Erythroblast (primary cell): ENCODE results near the gene TCEAL4.

ENCODE experiments used
- DNase-seq, 2 experiments: peaks; one replicate each; lab custom pipeline; 2025; lab: John Stamatoyannopoulos, UW
- GATA1 ChIP-seq: IDR thresholded peaks from 2 replicates; pipeline ENCODE4 v1.6.1; 2011; ENCODE audit warnings: low read depth, mild to moderate bottlenecking, control low read depth, low read length, moderate library complexity
- POLR2A ChIP-seq: IDR thresholded peaks from 2 replicates; pipeline ENCODE4 v1.6.1; 2011; ENCODE audit warnings: mild to moderate bottlenecking, low read length

TCEAL4 gene

DNA sequence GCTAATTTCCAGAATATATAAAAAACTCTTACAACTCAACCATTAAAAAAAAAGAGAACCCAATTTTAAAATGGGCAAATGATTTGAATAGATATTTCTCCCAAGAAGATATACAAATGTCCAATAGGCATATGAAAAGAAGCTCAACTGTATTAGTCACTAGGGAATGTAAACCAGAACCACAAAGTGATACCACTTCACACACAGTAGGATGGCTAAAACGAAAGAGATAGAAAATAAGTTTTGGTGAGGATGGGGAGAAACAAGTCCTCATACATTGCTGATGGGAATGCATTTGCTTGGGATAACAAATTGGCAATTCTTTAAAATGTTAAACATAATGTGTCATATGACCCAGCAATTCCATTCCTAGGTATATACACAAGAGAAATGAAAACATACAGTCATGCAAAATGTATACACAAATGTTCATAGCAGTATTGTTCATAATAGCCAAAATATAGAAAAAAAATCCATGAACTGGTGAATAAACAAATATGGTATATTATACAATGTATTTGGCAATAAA, 28.1 kb downstream of the TCEAL4 start:
- TF ChIP-seq GATA1: no peak
- no peak for TF ChIP-seq POLR2A
- no peak for DNase-seq

DNA sequence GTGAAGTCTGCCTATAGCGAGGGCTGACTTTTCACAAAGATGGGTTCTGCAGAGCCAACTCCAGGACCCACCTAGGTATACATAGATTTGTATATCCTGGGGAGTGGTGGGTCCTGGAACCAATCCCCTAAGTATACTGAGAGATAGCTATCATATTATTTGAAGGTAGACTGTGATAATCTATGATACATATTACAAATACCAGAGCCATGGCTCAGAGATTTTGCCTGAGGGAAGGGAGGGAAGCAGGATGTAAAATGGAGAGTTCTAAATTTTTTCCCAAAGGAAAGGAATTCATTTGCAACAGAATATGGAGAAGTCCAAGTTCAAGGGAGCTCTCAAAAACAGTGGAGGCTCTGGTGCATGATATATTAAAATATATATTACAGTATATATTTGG, 29.7 kb downstream of the TCEAL4 start:
- no peak for DNase-seq
- TF ChIP-seq POLR2A (no peak), GATA1 (no peak)

DNA sequence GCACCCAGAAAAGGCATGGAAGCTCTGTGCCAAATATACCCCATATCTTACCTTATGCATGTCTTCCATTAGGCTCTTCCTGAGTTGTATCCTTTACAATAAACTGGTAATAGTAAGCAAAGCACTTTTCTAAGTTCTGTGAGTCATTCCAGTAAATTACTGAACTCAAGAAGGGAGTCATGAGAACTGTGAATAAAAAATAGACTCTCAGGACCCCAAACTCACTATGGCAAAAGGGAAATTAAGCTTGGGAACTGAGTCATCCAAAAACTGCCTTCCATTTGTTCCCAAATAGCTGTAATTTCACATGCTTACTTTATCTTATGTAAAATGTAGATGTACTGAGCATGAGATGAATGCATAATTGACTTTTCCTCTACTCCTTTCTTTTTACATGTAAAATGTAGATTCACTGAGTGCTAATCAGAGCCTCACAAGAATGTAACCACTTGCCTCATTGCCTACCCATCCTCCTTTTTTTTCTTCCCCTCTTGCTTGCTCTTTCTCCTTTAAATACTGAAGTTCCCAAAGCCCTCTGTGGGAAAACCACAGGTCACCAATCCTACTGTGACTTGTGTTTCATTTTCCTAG, 30.6 kb downstream of the TCEAL4 start:
- no peak for TF ChIP-seq POLR2A
- no peak for TF ChIP-seq GATA1
- no peak for DNase-seq

DNA sequence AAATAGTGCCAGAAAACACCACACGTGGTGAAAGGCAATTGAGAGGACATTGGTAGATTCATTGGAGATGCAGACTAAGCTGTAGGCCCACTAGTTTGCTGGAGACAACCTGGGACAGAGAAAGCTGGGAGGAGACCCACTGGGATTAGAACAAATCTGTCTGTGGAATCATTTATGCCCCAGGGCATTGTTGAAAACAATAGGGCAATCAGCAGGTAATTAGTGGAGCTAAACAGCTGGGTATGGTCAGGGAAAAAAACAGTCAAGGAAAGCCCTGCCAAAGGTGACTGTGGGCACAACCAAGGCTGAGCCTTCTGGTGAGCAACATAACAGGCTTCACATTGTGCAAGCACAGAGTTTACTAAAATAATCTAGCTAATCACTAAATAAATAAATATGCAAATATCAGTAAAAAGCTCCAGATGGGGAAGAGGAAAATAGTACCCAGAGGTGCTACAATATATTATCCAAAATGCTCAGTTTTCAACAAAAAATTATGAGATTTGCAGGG, 31.4 kb downstream of the TCEAL4 start:
- no peak for DNase-seq
- TF ChIP-seq POLR2A (no peak), GATA1 (no peak)

DNA sequence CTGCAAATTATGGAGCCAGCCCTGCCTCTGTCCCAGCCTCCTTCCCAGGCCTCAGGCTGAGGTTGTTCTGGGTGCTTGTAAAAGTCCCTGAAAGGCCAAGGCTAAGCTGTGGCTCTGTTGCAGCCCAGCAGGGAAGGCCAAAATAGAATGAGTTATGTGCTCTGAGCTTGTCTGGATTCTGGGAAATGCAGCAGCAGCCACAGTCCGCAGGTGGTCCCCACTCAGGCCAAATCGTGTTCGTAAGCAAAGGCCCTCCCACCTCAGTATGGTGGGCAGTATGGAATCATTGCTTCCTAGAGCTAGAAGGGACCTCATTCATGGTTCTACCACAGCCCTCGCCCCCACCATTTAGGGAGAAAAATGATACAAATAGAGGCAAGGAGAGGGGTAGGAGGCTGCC, 38.8 kb downstream of the TCEAL4 start:
- no peak for DNase-seq
- TF ChIP-seq POLR2A (no peak), GATA1 (no peak)

DNA sequence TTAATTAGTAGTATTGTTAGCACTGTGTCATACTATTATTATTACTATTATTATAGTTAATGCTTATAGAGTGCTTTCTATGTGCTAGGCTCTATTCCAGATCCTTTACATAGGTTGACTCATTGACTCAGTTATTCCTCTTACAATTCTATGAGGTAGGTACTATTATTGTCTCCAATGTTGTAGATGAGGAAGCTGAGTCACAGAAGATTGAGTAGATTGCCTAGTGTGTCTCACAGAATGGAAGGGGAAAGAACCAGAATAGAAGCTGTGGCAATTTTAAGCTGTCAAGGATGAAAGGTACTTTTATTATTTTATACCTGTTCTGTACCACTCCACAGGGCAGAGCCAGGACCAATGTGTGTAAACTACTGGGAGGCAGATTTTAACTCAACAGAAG, 41.5 kb downstream of the TCEAL4 start:
- TF ChIP-seq GATA1: no peak
- no peak for TF ChIP-seq POLR2A
- DNase-seq: no peak

DNA sequence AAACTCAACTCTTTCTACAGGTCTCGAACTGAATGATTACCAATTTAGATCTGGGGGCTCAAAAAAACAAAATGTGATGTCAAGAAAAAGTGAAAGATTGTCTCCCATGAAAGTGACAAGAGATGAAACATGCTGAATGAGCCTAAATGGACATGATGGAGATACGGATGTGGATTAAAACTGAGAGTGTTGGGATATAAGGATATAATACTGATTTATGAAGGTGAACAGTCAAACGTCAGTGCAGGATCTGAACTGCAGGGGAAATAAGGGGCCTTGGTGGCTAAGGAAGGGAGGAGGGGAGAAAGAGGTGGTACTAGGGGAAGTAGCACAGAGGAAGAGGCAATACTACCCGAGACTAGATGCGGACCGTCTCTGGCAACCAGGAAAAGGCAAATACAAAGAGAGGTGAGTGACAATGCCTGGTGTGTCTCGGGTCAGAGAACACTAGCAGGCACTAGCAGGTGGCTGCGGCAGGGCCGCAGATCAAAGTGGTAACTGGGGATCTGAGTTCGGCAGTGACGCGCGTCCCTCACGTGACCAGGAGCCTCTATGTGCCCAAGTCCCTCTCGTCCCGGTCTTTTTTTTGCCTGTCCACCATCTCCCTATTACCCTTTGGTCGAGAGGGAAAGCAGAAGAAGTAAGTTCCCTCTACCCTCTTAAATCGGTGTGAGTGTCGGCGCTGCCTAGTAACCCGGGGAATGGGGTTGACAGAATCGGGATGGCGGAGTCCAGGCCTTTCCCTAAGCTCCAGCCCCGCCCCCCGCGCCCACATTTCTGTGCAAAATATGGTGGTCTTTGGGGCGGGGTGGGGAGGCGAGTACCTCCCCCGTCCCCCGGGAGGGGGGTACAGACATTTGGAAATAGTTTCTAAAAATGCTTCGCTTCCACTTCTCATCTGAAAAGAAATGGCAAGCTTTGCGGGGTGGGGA, 43.3 kb downstream of the TCEAL4 start, which contains the start of gene TCEAL1:
Gene TCEAL1 (plus strand): TSS at position 590 of the 932 bp plus-strand sequence. CDS start 942 bp downstream, outside the sequence.
- no peak for TF ChIP-seq GATA1
- no peak for TF ChIP-seq POLR2A
- peak; percentile 50 to 54 for DNase-seq

DNA sequence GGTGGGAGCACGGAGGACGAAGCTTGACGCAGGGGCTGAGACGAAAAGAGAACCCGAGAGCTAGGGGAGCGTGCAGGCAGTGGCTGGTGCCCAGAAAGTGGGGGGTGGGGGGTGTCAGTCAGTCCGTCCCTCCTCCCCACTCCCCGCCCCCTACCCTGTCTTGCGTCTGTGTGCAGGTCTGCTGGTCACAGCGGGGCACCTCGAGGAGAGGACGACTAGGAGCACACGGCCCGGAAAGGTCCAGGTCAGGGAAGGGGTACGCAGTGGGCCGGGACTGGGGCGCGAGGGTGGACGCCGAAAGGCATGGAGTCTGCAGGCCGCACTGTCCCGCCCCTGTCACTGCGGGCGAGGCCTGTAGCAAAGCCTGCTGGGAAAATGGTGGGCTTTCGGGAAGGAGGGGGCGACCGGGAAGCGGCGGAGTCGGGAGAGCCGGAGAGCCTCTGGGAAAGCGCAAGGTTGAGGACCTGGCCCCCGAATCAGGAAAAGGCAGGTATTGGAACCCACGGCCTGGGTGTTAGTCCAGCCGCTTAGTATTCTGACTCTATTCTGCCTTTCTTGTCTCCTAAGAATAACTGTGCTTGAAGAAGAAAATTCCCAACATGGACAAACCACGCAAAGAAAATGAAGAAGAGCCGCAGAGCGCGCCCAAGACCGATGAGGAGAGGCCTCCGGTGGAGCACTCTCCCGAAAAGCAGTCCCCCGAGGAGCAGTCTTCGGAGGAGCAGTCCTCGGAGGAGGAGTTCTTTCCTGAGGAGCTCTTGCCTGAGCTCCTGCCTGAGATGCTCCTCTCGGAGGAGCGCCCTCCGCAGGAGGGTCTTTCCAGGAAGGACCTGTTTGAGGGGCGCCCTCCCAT, 44.2 kb downstream of the TCEAL4 start:
- DNase-seq: peak; percentile 39
- TF ChIP-seq GATA1 (no peak), POLR2A (peak; percentile 23)

DNA sequence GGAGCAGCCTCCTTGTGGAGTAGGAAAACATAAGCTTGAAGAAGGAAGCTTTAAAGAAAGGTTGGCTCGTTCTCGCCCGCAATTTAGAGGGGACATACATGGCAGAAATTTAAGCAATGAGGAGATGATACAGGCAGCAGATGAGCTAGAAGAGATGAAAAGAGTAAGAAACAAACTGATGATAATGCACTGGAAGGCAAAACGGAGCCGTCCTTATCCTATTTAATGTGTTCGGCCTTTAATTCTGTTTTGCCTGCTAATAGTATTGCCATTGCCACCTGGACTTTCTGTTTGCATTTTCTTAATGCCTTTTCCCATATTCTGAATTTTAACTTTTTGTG, 44.8 kb downstream of the TCEAL4 start:
- TF ChIP-seq GATA1 (no peak), POLR2A (no peak)
- no peak for DNase-seq

DNA sequence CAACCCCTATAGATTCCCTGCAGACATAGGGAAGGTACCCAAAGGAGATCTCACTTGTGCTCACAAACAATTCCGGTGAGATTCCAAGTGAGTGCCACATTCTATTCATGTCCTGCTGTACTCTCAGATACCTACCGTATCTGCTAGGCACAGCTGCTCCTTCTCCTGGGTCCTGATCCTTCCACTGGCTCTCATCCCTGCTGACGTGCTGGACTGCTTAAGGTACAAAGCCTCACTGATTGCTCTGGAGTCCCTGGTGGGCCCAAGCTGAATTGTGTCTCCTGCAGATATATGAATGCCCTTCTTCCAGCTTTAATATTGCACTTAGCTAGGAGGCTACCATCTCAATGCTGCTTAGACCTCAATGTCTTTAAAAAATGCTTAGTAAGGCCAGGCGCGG, 45.8 kb downstream of the TCEAL4 start:
- no peak for TF ChIP-seq GATA1
- TF ChIP-seq POLR2A: no peak
- no peak for DNase-seq

DNA sequence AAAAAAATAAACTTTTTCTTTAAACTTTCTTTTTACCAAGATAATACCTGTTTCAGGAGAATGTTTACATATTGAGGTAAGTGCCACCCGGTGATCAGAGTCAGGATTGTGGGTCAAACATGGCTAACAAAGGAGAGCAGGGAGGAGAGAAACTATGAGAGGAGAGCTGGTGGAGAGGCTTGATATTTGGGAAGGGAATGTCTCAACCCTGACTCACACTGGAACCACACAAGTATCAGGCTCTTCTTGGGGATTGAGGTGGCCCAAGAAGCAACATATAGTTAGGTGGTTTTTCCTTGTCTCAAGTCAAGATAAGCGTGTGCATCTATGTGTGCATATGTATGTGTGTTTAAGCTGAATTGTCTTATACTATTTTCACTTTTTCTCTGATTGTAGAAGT, 50.1 kb downstream of the TCEAL4 start:
- TF ChIP-seq GATA1 (no peak), POLR2A (no peak)
- no peak for DNase-seq
